EL (cell line): ENCODE data around the gene PGAP6.
A peak's percentile ranks its signal among the peaks of the same experiment; 100 is the strongest.
"Not testable (repeated sequence)": the region's sequence is repeated elsewhere in the genome, so short reads cannot be mapped to it uniquely, and the experiment has no call there.

Source experiments
- DNase-seq: peaks from one replicate; pipeline ENCODE4 v3.0.0-alpha.2; 2016

The PGAP6 gene, protein sequence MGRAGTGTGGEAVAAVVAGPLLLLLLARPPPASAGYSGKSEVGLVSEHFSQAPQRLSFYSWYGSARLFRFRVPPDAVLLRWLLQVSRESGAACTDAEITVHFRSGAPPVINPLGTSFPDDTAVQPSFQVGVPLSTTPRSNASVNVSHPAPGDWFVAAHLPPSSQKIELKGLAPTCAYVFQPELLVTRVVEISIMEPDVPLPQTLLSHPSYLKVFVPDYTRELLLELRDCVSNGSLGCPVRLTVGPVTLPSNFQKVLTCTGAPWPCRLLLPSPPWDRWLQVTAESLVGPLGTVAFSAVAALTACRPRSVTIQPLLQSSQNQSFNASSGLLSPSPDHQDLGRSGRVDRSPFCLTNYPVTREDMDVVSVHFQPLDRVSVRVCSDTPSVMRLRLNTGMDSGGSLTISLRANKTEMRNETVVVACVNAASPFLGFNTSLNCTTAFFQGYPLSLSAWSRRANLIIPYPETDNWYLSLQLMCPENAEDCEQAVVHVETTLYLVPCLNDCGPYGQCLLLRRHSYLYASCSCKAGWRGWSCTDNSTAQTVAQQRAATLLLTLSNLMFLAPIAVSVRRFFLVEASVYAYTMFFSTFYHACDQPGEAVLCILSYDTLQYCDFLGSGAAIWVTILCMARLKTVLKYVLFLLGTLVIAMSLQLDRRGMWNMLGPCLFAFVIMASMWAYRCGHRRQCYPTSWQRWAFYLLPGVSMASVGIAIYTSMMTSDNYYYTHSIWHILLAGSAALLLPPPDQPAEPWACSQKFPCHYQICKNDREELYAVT

DNA sequence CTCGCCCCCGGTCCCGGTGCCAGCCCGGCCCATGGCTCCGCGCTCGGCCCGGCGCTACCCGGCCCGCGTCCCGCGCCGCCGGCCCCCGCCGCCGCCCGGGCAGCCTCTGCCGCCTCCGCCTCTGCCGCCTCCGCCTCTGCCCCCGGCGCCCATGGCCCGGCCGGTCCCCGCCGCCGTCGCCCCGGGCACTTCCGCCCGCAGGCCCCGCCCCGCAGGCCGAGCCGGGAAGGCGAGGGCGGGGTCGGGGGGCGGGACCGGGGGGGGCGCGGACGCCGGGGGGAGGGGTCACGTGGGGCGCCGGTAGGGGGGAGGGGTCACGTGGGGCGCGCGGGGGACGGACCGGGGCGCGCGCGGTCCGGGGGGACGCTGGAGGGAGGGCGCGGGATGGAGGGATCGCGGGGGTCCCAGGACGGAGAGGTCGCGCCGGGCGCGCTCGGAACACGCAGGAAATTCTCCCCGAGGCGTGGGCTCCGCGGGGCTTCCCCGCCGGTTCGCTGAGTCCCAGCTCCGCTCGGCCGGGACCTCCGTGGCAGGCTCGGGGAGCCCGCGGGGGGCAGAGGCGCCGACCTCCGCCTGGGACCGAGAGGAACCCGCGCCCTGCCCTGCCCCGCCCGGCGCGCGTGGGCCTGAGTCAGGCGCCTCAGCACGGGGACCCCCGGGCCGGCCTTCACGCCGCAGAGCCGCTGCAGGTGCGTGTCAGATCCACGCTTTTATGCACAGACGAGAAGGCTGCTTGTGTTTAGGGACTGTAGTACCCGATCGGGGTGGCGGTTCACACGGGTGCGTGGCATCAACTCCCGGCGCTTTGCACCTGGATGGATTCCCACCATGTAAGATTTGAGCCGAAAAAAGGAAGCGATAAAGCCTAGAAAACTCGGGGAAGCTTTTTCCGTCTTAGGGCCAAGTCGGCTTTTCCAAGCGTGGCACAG lies at the start of gene PGAP6:
PGAP6 (minus strand) TSS at position 190 of the 929 bp plus-strand sequence; CDS start at position 33, 157 bp downstream.
- peak; percentile 62 for DNase-seq

DNA sequence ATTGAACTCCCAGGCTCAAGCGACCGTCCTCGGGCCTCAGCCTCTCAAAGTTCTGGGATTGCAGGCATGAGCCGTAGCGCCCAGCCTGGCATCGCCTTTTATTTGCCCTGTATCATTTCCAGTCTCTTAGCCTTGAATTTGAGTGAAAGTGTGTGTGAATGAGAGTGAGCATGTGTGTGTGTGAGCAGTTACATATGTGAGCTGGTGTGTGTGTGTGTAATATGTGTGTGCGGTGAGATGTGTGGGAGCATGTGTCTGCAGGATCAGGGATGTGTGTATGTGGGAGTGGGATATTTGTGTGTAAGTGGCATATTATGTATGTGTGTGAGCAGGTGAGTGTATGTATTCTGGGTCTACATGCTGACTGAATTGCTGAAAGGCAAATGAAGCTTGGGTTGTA lies 49.1 kb upstream of the PGAP6 start:
- DNase-seq, result no peak

DNA sequence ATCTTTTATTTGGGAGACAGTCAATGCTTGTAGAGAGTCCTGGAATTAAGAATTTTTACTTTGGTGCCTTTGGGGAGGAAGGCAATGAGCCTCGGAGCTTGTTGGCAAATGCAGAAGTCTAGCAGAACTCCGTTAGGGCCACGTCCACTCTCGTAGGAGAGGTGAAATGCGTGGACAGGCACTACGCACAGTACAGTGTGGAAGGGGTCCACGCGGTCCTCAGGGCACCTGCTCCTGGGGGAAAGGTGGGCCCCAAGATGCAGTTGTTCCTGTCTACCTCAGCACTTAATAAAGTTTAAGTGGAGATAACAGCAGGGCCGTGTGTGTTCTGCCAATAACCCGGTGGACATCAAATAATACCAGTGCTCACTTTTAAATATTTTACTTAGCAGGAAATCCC lies 45.5 kb upstream of the PGAP6 start:
- DNase-seq, result no peak

DNA sequence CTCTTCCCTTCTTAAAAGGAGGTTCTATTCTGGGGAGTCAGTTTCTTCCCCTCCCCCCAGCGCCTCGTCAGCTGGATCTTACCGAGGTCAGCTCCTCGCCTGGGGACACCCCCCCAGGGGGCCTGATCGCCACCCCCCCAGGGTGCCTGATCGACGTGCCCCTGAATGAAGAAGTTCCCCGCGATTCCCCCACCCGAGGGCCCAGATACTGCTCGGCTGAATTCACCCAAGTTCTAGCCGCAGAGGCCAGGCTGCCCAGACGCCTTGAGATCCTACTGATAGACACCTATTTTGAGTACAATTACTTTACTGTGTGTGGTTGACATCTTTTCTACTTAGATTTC lies 45.1 kb upstream of the PGAP6 start:
- DNase-seq, result peak; percentile 19

DNA sequence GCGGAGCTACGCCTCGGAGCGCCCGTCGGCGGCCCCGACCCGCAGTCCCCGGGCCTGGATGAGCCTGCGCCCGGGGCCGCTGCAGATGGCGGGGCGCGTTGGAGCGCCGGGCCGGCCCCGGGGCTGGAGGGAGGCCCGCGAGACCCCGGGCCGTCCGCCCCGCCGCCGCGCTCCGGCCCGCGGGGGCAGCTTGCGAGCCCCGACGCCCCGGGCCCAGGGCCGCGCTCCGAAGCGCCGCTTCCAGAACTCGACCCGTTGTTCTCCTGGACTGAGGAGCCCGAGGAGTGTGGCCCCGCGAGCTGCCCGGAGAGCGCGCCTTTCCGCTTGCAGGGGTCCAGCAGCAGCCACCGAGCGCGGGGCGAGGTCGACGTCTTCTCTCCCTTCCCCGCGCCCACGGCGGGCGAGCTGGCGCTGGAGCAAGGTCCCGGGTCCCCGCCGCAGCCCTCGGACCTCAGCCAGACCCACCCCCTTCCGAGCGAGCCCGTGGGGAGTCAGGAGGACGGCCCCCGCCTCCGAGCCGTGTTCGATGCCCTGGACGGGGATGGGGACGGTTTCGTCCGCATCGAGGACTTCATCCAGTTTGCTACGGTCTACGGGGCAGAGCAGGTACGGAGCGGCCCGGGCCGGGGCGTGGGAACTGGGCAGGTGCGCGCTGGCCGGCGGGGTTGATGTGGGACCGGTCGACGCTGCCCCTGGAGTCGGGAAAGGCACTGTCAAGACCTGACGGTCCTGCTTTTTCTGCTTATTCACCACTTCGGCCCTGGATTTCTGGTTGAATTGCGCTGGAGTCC lies 44.5 kb upstream of the PGAP6 start:
- DNase-seq, result peak; percentile 15

DNA sequence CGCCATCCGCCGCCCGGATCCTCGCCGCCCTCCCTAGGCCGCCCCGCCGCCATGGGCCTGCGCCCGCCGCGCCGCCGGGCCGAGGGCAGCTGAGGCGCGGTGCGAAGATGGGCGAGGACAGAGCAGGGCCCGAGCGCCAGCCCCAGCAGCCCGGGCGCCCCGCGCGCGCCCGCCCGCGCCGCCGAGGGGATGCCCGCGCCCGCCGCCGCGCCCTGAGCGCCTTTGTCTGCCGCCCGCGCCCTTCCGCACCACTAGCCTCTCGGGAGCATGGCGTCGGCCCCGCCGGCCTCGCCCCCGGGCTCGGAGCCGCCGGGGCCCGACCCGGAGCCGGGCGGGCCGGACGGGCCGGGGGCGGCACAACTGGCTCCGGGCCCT lies 43.9 kb upstream of the PGAP6 start:
- no peak for DNase-seq

DNA sequence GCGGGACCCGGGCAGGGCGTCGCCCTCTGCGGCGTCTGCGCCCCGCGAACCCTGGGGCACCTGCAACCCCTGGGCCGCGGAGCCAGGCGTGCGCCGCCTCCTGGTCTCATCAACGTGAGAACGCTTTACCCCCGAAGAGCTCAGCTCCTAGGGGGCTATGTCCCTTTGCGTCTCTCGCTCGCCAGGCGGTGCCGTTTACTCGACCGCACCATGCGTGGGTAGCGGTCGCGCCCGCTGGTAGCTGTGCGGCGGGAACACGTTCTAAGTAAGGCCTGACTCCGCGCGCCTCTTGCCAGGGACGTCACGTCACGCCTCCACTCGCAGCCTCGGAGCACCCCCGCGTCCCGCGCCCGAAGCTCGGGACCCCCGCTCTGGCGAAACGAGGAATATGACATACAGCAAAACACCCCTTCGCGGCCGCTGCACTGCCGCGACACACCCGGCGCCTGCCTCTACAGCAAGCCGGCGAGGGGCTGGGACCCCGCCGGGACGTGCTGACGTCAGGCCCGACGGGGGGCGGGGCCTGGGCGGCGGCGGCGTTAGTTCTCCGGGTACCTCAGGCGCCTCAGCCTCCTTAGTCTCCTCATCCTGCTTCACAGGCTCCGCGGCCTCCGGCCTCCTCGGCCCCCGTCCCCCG lies 43.4 kb upstream of the PGAP6 start, which contains the start of gene RAB11FIP3:
RAB11FIP3 (plus strand) TSS at position 568 of the 637 bp plus-strand sequence. CDS start 358 bp downstream, outside the sequence.
- DNase-seq, result peak; percentile 84

DNA sequence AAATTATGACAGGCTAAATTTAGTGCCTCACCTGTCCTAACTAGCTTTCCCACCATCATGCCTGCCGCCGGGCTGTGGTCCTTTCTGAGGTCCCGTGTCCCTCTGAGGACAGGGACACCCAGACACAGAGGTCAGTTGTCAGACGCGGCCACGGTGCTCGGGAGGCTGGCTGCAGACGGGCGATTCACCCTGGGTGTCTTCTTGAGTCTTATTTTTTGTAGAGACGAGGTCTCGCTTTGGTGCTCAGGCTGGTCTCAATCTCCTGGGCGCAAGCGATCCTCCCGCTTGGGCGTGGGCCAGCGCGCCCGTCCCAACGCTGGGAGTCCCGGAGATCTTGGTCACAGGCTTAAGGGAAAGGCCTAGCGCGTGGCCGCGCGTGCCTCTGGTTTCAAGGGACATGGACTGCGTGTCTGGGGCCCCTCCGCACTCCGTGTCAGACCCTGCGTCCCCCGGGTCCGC lies 42.9 kb upstream of the PGAP6 start:
- DNase-seq, result peak; percentile 51

DNA sequence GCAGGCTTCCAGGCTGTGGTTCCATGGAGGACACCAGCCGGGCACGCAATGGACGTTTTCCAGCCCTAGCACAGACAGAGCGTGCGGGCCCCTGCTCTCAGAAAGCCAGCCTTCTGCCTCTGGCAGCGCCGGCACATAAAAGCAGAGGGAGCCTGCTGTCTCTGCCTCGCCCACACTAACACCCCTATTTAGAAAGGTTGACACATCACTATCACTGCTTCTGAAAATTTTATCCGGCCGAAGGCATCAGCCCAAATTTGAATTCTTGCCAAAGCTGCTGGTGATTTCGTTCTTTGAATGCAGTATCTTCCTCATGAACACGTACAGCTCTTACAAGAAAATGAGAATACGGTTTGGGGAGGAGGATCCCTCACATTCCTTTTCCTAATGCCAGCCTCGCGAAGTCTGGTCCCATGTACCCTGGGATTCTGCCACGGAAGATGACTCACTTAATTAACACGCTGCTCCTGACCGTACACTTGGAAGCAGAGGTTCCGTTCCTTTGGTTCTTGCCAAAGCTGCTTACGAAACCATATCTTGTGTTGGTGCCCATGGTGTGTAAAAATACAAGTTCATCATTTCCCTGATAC lies 42.4 kb upstream of the PGAP6 start:
- DNase-seq, result peak; percentile 99

DNA sequence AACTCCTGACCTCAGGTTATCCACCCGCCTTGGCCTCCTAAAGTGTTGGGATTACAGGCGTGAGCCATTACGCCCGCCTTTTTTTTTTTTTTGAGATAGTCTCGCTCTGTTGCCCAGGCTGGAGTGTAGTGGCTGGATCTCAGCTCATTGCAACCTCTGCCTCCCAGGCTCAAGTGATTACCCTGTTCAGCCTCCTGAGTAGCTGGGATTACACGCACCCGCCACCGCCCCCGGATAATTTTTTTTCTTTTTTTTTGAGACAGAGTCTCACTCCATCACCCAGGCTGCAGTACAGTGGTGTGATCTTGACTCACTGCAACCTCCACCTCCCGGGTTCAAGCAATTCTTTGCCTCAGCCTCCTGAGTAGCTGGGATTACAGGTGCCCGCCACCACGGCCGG lies 40.4 kb upstream of the PGAP6 start:
- DNase-seq, result not testable (repeated sequence)

DNA sequence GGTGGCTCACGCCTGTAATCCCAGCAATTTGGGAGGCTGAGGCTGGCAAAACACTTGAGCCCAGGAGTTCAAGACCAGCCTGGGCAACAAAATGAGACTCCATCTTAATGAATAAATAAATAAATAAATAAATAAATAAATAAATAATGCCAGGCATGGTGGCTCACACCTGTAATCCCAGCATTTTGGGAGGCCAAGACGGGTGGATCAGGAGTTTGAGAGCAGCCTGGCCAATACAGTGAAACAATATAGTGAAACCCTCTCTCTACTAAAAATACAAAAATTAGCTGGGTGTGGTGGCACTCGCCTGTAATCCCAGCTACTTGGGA lies 33.4 kb upstream of the PGAP6 start:
- DNase-seq, result not testable (repeated sequence)

DNA sequence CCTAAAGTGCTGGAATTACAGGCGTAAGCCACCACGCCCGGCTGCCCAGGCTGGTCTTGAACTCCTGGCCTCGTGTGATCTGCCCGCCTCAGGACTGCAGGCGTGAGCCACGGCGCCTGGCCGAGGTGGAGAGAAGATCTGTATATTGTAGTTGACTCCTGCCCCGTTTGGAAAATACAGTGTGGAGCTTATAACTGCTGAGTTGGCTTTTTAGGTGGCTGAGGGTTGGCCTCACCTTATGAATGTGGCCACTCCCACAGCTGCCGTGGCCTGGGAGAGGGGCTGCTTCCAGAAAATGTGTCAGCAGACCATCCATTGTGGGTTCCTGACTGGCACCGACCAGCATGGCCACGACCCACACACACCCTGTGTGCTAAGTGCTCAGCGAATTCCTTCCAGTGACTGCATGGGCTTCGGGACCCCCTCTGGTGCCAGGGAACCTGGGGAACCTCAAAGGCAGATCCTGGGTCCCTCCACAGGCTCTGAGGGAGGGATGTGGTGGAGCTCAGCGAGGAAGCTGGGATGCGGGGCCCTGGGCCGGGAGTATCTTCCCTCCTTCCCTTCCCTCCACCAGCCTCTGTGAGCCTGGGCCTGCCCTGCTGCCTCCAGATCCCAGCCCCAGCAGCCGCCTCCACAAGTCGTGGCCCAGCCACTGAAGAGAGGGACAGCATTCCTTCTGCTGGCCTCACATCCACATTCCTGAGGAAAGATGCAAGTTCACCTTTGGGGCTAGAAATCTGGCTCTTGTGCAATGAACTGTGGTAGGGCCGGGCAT lies 32.8 kb upstream of the PGAP6 start:
- DNase-seq, result peak; percentile 39

DNA sequence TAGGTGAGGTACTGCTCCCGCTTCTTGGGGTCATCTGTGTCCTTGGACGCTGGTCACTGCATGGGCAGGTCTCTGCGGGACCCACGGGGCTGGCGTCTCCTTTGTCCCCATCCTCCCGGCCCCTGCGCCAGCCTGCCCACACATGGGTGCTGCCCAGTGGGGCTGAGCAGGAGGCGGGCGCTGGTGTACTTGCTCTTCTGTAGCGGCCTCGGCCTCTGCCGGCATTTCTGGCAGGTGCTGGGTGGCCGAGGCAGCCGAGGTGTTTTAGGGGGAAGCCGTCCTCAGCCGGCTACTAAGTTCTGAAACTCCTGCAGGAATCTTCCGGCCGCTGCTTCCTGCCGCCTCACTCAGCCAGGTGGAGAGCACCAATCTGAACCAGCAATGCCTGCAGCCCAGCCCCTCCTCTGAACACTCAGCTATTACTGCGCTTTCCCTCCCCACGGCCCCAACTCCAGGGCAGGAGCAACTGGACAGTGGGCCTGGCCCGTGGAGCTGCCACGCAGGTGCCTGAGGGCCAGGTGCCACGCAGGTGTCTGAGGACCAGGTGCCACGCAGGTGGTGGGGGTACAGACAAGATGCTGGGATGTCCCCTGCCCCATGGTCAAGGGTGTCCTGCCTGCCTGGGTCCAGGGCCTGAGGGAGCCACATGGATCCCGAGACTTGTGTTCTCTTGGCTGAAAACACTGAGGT lies 29.9 kb upstream of the PGAP6 start:
- no peak for DNase-seq

DNA sequence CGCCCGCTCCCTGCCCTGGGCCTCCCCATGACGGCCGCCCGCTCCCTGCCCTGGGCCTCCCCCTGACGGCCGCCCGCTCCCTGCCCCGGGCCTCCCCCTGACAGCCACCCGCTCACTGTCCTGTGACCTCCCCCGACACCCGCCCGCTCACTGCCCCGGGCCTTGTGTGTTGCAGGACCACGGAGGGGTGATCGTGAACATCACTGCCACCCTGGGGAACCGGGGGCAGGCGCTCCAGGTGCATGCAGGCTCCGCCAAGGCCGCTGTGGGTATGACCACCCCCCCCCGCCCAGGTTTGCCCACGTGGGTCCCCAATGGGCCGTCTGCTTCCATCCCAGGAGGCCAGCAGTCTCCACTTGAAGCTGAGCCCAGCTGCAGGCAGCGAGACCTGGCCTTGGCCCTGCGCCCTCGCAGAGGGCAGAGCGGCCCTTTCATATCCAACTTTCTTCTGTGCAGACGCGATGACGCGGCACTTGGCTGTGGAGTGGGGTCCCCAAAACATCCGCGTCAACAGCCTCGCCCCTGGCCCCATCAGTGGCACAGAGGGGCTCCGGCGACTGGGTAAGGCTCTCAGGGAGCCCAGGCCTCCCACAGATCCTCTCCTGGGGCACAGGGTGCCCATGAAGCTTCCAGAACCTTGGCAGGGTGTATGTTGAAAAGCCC lies 28.9 kb upstream of the PGAP6 start:
- no peak for DNase-seq

DNA sequence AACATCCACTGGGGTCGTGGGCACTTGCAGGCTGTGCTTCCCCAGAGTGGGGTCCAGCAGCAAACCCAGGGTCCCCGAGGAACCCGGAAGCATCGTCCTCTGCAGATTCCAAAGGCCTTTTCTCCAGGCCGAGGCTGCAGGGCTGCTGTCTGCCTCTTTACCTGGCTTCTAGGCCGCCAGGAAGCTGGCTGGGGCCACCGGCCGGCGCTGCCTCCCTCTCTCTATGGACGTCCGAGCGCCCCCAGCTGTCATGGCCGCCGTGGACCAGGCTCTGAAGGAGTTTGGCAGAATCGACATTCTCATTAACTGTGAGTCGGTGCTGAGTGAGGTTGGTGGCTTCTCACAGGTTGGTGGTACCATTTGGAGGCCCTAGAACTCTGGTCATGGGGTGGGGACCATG lies 25.5 kb upstream of the PGAP6 start:
- no peak for DNase-seq

DNA sequence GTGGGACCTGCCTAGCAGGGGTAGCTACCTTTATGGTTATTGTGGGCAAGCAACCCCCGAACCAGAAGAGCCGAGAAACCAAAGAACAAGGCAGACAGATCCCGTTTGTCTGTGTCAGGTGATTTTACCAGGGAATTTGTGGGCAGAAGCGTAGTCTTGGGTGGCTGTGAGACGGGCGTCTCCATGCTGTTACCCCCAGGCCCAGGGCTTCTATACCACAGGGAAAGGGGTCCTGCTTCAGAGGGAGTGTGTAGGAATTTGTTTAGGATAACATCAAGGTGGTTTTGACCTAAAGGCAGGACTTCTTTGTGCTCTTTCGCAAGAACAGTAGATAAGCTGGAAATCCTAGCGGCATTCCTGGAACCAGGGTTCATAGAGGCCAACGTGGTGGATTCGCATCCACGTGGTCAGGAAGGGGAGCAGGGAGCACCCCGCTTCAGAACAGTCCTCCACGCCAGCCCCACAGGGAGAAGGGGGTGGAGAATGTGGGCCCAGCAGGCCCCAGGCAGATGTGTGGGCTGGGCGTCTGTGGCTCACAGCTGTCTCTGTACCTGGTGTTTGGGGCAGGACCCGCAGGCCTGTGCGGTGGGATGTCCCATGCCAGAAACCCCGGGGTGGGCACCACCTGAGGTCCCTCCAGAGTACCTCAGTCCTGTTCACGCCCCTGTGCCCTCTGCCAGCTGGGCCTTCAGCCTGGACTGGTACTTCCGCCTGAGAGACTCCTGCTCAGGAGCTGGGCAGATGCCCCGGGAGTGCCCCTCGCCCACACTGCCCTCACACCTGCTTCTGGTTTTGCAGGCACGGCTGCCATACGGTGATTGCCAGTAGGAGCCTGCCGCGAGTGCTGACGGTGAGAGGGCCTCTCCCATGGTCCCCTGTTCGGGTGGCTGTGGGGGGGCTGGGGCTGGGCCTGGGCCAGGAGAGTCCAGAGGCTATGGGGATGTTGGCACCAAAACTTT lies 24.0 kb upstream of the PGAP6 start:
- no peak for DNase-seq

DNA sequence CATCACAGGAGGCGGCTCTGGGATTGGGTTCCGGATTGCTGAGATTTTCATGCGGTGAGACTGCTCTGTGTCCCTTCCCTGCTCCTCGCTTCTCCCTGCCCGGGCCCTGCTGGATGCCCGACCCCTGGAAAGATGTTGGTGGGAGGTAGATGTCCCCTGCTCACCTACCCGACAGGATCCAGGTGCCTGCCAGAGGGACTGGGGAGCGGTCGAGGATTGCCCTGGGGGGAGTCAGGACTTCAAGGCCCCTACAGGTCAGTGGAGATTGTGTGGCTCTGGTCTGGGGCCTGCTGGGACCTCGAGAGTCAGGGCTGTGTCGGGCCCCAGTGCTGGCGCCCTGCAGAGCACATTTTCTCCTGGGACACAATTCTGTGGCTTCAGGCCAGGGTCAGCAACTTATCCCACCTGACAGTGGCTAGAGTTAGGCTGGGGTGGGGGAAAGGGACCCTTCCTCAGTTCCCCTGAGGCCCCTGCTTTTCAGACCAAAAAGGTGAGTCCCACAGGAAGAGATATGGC lies 23.3 kb upstream of the PGAP6 start:
- no peak for DNase-seq
